NCI-H510A (cell line): ENCODE data around the gene OLFML1.

Experiments used
- DNase-seq: peaks from one replicate; lab custom pipeline; 2025; lab: John Stamatoyannopoulos, UW

The OLFML1 gene

DNA sequence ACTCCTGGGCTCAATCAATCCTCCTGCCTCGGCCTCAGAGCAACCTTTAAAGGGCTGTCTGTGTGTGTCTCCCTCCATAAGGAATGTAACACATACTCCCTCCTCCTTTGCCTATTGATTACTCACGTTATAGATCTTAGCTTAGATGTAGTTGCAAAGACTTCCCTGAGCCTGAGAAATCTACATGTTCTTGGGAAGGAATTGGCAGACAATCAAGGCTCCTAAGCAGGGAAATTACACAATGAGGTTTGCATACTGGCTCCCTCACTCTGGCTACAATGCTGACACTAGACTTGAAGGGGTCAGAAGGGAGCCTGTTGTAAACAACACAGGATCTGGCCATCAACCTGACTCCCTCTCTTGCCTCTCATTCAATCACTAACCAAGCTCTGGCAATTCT, 5.2 kb upstream of the OLFML1 start:
- DNase-seq: no peak

DNA sequence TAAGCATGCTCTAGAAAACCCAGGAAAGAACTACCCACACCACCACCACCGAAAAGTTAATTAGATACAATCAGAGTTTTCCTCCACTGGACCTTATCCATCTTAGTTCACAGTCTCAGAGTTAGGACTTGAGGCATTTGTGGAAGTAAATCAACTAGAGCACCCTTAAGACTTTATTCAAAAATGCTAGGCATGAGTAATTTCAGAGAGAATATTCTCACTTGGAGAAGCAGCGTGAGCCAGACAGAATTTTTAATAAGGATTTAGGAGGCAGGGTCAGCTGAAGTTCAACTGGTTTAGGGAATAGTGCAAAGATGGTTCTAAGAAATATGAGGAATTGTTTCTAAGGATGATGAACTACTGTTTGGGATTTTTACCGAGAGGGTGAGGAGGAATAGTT, 1.2 kb upstream of the OLFML1 start:
- no peak for DNase-seq

DNA sequence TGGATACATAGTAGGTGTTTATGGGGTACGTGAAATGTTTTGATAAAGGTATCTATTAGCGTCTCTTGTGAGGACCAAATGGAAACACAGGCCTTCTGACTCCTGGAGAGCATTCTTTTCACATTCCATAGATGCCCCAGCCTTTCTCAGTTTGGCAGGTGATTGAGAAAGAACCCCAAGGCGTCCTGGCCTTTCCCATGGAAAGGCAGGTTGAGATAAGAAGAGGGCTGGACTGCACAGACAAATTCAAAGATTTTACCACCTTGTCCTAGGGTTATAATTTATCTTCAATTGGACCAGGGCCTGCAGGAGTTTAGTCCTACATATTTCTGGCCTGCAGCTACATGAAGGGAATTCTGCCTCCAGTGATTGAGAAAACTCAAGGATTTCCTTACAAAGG, 661 bp upstream of the OLFML1 start:
- DNase-seq: no peak

DNA sequence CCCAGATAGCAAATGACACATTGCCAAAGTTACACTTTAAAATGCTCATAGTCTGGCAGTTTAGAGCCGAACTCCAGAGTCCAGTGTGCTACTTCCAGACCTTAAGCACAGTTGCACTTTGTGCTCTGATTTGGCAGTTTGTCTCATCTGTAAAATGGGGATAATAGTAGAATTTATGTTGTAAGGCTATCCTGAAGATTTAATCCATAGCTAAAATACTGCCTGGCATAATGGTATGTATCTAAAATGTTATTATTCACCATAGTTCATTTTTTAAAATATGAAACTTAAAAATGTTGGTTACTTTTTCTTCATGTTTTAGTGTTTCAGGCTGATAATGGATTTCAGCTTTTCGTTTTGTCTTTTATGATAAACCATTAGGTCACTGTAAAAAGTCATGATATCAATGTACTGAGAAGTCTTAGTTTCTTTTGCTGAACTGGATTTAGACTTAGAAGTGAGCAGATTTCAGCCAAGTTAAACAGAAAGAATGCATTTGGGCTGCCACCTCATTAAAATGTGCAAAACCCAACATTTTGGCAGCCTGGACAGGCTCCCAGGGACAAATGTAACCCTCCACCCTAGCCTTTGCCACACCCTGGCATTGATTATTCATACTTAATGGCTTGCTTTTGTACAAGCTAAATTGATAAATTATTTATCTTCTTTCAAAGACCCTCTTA, 933 bp downstream of the OLFML1 start:
- no peak for DNase-seq

DNA sequence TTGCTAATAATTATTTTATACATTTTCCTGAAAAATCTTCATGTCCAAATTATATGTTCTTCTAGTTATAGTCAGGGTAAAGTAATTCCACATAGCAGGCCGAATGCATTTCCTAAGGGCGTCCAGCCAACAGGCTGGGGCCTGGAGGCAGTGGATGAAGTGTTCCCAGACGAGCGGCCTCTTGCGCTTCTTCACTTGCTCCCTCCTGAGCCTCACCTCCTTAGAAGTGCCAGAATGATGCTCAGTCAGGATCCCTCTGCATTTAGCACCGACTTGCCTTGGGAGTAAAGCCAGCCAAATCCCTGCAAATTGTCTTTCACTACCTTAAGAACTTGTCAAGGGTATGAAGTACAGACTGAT, 1.5 kb downstream of the OLFML1 start:
- no peak for DNase-seq

DNA sequence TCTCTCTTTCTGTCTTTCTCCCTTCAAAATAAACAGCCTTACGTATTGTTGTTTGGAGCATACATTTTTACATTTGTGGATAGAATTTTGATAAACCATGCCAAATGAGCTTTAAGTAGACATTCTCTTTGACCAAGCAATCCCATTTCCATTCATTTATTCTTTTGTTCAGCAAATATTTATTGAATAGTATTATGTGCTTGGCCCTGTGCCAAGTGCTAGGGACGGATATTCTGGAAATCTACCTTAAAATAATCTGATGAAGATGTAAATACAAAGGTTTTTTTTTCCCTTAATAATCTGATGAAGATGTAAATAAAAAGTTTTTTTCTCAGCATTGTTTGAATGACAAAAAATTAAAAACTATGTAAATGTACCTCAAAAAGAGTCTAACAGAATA, 2.1 kb downstream of the OLFML1 start:
- DNase-seq: no peak

DNA sequence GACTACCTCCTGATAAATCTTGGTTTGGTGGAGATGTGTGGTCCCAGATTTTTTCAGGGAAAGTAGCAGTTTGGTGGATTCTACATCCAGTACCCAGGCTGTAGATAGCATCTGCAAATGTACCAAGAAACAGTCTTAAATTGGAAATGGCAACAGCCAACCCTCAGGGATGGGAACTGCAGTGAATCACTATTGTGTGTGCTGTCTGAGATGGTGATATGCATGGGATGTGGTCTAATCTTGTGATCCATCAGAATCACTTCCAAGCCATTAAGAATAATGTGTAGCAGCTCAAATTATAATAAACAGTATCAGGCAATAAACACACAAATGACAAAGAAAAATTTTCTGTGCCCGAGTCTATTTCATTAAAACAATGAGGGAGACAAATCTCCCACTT, 3.4 kb downstream of the OLFML1 start:
- DNase-seq: no peak

DNA sequence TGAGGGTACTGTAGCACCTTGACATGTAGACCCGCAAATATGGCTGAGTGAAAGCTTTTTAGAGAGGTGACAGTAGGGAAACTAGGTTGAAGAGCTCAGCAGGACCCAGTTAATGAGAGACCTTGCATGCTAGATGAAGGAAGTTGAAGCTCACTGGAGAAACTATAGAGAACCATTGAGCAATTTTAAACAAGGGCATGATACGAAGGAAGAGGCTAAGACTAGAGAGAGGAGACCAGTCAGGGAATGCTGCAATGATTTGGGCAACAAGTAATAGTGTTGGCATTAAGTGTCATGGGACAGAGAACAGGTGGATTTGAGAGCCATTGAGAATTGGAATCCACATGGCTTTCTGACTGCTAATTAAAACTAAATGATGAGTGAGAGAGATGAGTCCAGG, 4.1 kb downstream of the OLFML1 start:
- DNase-seq: no peak

DNA sequence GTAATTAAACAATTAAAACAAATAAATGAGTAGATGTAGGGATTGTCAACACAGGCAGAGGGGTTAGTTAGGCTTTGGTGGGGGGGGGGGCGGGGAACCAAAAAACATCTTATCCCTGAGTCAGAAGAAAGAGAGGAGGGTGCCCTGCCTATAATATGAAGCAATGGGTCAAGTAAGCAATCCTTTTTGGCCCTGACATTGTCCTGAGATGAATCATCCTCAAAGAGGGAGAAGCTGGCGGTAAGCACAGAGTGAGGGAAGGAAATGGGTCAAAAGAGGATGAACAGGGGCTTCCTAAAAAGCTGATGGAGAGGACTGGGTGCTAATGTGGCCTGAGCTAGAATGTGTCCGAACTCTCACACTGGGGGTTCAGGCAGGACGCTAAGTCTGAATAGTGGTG, 4.7 kb downstream of the OLFML1 start:
- DNase-seq: no peak

DNA sequence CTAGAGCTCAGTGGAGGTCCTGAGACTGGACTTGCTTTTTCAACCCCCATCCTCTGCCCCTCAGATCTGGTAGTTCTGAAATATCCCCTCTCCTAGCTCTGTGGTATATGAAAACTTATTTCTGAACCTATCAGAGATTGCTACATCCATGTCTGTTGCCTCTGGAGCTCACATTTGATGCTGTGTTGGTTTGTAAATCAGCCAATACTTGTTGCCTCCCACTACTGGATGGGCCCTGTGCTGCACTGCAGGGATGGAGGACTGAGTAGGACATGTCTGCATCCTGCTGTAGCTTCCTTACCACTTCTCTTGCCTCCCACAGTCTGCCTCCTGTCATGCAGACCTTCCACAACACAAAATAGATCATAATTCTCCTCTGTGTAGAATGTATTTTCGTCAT, 5.2 kb downstream of the OLFML1 start:
- DNase-seq: no peak

DNA sequence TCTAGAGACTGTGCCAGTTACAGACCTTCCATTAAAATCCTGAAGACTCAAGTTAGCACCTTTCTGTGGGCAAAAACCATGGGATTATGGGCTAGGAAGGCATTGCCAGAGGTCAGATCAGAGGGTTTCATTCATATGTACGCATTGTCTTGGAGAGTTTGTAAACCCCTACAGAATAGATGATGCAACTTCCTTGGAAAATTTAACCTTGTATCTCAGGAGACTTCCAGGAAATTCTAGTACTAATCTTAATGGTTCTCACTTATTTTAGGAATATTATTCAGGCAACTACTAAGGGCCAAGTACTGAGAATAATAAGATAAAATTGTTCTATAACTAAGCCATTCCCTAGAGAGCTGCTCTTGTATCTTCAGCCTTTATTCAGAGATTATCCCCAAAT, 6.9 kb downstream of the OLFML1 start:
- DNase-seq: no peak

DNA sequence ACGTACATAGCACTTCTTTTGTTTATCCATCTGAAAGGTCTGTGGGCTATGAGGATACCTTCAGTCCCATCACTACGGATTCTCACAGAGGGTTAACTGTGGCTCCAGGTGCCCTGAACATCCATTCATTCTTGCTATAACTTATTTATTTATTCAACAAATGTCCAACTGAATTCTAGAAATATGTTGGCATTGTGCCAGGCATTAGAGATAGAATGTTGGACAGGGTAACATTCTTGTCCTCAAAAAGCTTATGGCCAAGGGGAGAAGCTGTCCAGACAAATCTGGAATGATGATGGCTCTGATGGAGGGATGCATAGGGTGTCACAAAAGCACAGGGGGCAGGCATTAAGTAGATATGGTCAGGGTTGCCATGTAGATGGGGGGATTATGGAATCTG, 8.4 kb downstream of the OLFML1 start:
- no peak for DNase-seq

DNA sequence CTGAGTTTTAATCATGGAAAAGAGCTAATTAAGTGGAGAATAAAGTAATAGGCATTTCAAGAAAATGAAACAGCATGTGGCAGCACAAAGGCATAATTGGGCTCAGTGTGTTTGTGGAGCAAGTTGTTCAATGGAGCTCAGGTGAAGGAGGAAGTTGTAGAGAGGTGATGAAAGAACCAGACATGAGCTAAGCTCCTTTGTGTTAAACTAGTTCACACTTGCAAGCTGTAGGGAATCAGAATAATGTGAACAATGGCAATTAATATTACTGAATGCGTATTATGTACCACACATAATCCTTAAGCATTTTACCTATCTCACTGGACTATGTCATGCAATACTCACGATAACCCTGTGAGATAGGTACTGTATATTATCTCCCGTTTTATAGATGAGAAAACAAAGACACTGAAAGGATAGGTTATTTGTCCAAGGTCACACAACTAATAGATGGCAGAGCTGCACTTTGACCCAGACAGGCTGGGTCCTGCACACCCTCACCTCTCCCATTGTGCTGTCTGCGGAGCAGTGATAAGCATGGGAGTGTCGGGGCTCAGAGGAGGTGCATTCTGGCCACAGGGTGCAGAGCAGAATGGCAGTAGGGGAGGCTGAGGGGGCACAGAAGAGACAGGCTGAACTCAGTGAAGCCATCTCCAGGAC, 8.9 kb downstream of the OLFML1 start:
- DNase-seq: no peak

DNA sequence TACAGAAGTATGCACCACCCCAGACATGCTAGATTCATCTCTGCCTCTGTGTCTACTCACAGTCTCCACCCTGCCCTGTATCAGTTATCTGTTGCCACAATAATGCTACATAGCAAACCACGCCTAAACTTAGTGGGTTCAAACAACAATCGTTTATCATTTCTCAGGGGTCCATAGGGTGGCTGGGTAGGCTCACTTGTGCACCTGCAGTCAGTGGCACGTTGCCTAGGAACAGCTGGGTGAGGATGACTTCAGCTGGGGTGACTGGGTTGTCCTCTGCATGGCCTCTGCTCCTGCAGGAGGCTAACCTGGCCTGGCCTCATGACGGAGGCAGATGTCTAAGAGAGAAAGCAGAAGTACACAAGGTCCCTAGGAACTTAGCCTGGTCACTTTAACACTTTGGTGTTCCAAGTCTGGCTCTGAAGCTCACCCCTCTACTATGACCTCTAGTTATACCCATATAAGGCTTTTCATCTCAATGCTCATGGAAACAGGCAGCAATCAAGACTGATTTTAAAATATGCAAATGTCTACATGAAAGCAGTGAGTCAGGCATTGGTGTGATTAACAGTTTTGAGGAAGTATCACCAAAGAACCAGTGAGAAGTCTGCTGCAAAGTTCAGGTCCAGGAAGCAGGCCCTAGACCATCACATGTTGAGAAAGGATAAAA, 10.7 kb downstream of the OLFML1 start:
- DNase-seq: no peak

DNA sequence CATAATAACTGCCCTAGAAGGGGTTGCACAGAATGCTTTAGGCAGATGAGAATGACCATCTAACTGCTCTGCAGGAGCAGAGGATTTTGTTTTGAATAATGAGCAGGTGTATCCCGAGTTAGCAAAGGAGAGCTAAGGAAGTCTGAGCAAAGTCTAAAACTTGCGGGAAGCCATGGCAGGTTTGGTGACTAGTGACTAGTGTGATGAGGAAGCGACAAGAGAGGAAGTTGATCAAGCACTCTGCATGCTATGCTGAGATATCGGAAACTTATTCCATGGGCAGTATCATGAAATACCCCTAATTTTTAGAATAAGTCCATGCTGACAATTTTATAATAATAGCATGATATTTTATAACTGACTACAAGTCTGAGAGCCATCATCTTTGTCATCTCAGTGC, 12.9 kb downstream of the OLFML1 start:
- no peak for DNase-seq

DNA sequence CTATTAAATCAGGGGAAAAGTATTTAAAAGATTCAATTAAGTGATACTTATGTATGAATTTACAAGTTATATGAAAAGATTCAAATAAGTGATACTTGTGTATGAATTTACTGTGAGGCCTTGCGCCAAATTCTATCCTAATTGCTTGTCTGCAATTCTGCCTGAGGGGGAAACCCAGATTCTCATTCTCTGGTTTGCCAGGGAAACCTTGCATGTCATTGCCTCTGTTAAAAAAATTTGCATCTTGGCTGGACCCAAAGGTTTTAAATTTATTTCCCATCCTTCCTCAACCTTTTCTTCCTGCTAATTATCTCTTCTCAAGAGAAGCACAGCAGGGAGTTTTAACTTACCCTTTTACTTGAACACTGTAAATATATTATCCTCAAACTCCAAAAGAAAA, 13.8 kb downstream of the OLFML1 start:
- DNase-seq: no peak

DNA sequence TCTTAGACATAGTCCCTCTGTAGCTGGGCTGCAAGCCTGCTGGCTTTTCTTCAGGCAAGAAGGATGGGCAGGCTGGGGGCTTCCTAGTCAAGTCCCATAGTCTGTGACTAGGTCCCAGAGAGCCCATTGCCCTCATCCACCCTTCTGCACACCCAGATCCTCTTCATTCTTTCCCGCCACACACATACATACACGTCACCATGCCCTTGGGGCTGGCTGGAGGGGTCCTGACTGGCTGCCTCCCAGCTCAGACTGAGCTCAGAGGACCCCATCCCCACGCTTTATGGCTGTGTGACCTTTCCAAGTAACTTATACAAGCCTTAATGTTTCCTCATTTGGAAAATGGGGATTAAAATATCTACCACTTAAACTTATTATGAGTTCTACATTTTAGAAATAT, 14.9 kb downstream of the OLFML1 start:
- DNase-seq: no peak

DNA sequence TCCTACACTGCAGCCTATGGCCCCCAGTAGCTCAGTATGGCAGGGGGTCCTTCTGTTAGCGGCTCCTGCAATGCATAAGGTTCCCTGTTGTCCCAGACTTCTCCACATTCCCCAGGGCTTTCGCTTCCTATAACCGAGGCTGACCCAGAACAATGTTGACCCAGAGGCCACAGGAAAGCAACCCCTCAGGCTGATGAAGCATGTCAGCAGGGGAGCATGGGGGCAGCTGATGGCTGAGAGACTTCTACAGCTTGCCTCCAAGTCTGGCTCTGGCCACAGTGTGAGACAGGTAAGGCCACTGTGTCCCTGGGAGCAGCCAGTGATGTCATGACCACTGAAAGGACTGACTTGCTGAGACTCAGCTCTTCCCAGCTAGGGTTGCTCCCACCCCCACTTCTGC, 15.9 kb downstream of the OLFML1 start:
- DNase-seq: no peak

DNA sequence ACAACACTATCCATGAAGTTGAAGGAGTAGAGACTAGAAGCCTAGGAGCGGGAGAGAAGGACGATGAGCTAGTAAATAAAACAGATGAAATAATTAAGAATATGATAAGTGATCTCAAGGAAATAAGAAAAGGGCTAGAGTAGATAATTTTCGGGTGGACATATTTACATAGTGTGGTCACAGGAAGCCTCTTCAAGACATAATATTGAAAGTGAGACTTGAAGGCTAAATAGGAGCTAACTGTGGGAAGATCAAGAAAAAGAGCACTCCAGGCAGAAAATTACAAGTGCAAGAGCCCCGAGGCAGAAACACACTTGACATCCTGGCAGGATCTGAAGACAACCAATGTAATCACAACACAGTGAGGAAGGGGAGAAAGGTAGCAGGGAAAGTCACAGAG, 16.6 kb downstream of the OLFML1 start:
- DNase-seq: no peak

DNA sequence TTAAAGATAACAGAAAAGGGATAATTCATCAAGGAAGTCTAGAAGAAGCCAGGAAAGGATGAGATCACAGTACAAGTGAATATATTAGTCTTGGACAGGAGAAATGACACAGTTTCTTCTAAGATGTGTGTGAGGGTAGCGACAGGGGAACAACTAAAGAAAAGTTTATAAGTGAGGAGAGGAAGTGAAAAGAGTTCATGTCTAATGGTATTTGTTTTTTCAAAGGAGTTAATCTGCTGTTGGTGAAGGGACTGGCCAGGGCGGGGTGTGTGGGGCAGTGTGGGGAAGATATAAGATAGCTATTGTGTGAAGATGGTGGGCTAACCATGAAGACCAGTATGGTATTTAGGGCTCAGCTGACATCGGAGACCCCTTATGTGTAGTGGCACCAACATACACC, 20.9 kb downstream of the OLFML1 start:
- no peak for DNase-seq

DNA sequence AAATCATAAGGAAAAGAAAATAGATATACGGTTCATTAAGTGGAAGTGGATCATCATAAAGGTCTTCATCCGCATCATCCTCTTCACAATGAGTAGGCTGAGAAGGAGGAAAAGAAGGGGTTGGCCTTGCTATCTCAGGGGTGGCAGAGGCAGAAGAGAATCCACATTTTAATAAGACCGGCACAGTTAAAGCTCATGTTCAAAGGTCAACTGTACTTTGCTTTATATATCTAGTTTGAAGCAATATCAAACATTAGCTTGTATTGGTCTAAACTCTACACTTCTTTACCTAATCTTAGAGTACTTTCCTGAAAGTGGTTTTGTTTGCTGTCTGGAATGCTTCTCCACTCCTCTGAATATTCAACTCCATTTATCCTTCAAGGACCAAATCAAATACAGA, 22.8 kb downstream of the OLFML1 start:
- no peak for DNase-seq

DNA sequence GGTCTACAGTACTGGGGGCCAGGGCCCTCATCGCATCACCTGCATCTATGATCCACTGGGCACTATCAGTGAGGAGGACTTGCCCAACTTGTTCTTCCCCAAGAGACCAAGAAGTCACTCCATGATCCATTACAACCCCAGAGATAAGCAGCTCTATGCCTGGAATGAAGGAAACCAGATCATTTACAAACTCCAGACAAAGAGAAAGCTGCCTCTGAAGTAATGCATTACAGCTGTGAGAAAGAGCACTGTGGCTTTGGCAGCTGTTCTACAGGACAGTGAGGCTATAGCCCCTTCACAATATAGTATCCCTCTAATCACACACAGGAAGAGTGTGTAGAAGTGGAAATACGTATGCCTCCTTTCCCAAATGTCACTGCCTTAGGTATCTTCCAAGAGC, 24.7 kb downstream of the OLFML1 start:
- no peak for DNase-seq

DNA sequence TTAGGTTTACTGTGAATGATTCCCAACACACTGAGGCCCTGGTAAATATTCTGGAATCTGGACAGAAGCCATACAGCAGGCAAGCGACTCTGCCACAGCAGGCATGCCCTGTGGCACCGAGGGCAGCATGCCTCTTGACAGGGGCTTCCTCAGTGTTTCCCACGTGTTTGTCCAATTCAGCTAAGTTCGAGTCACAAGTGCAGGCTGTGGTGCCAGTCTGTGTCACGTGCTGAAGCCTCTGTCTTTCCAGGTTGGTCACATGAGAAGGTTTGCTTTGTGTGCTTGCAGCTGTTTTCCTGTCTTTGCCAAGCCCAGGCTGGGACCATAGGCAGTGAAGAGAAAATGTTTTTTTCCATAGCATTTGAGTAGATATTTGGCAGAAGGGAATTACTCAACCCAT, 26.1 kb downstream of the OLFML1 start:
- DNase-seq: peak; percentile 17
